Activated naive CD8-positive, alpha-beta T cell treated with anti-CD3 and anti-CD28 coated beads, Interleukin-2, amount 50 U/mL, for 24 hours (primary cell): ENCODE data around the gene KIF26B.

Experiments used
- ATAC-seq: fragments of 150-1000 bp; cut with Tn5 transposase; one replicate; pipeline ENCODE4 v1.10.0; 2021
- DNase-seq: peaks from one replicate; pipeline ENCODE4 v3.0.0; 2021
- H3K27ac Mint-ChIP-seq: one replicate; pipeline ENCODE4 v1.8.0; 2021; ENCODE audit warnings: mild to moderate bottlenecking, mixed read lengths
- H3K27me3 Mint-ChIP-seq: one replicate; pipeline ENCODE4 v1.8.0; 2021; ENCODE audit warnings: mixed read lengths
- H3K36me3 Mint-ChIP-seq: one replicate; pipeline ENCODE4 v1.8.0; 2021; ENCODE audit warnings: low read depth, mixed read lengths
- H3K4me1 Mint-ChIP-seq: one replicate; pipeline ENCODE4 v1.8.0; 2021; ENCODE audit warnings: mixed read lengths
- H3K4me3 Mint-ChIP-seq: one replicate; pipeline ENCODE4 v1.8.0; 2021; ENCODE audit warnings: mild to moderate bottlenecking, moderate library complexity, mixed read lengths
- H3K9me3 Mint-ChIP-seq: one replicate; pipeline ENCODE4 v1.8.0; 2021; ENCODE audit warnings: mixed read lengths

The KIF26B gene

GRCh38 chr1:245591346-245592188, 436.8 kb downstream of the KIF26B start:
- no peaks in the 10 kb centered on the region for H3K36me3 Mint-ChIP-seq
- H3K27me3 Mint-ChIP-seq, result no peaks in the 10 kb centered on the region
- no peaks in the 10 kb centered on the region for H3K4me1 Mint-ChIP-seq
- ATAC-seq (no peak), DNase-seq (no peak)
- no peak overlapping the region for H3K4me3 Mint-ChIP-seq
- H3K27ac Mint-ChIP-seq, result no peak overlapping the region
- no peaks in the 10 kb centered on the region for H3K9me3 Mint-ChIP-seq

GRCh38 chr1:245592189-245592460, 437.3 kb downstream of the KIF26B start:
- Mint-ChIP-seq H3K27ac (no peak overlapping the region), H3K4me1 (no peaks in the 10 kb centered on the region), H3K27me3 (no peaks in the 10 kb centered on the region), H3K4me3 (no peak overlapping the region), H3K9me3 (no peaks in the 10 kb centered on the region), H3K36me3 (no peaks in the 10 kb centered on the region)
- no peak for ATAC-seq
- DNase-seq, result no peak

GRCh38 chr1:245598524-245599305, 443.9 kb downstream of the KIF26B start:
- no peak overlapping the region for H3K27ac Mint-ChIP-seq
- no peak overlapping the region for H3K4me3 Mint-ChIP-seq
- DNase-seq (no peak), ATAC-seq (no peak)
- no peaks in the 10 kb centered on the region for H3K27me3 Mint-ChIP-seq
- H3K36me3 Mint-ChIP-seq, result no peaks in the 10 kb centered on the region
- H3K4me1 Mint-ChIP-seq, result no peaks in the 10 kb centered on the region
- no peaks in the 10 kb centered on the region for H3K9me3 Mint-ChIP-seq

- no peaks in the 10 kb centered on the region for H3K27me3 Mint-ChIP-seq
- DNase-seq, result no peak
- no peaks in the 10 kb centered on the region for H3K4me1 Mint-ChIP-seq
Observed at GRCh38 chr1:245599371-245600174, 444.8 kb downstream of the KIF26B start.

GRCh38 chr1:245600658-245601057, 445.9 kb downstream of the KIF26B start:
- no peaks in the 10 kb centered on the region for H3K9me3 Mint-ChIP-seq
- H3K27ac Mint-ChIP-seq, result no peak overlapping the region
- H3K36me3 Mint-ChIP-seq, result no peaks in the 10 kb centered on the region
- no peaks in the 10 kb centered on the region for H3K27me3 Mint-ChIP-seq
- H3K4me3 Mint-ChIP-seq, result no peak overlapping the region
- DNase-seq, result no peak
- no peak for ATAC-seq
- no peaks in the 10 kb centered on the region for H3K4me1 Mint-ChIP-seq

More at GRCh38 chr1:245599371-245600174, 444.8 kb downstream of the KIF26B start:
- Mint-ChIP-seq H3K36me3 (no peaks in the 10 kb centered on the region), H3K27ac (no peak overlapping the region), H3K4me3 (no peak overlapping the region), H3K9me3 (no peaks in the 10 kb centered on the region)
- ATAC-seq, result no peak

GRCh38 chr1:245603311-245603865, 448.6 kb downstream of the KIF26B start:
- H3K4me1 Mint-ChIP-seq, result no peaks in the 10 kb centered on the region
- H3K27ac Mint-ChIP-seq, result no peak overlapping the region
- no peak overlapping the region for H3K4me3 Mint-ChIP-seq
- no peaks in the 10 kb centered on the region for H3K9me3 Mint-ChIP-seq
- H3K36me3 Mint-ChIP-seq, result no peaks in the 10 kb centered on the region
- ATAC-seq, result no peak
- DNase-seq, result no peak
- H3K27me3 Mint-ChIP-seq, result no peaks in the 10 kb centered on the region

- Mint-ChIP-seq H3K27me3 (no peaks in the 10 kb centered on the region), H3K4me3 (no peak overlapping the region), H3K4me1 (no peaks in the 10 kb centered on the region), H3K27ac (no peak overlapping the region), H3K36me3 (no peaks in the 10 kb centered on the region), H3K9me3 (no peaks in the 10 kb centered on the region)
- ATAC-seq, result no peak
- no peak for DNase-seq
Observed at GRCh38 chr1:245604979-245605378, 450.2 kb downstream of the KIF26B start.

GRCh38 chr1:245605480-245606156, 450.8 kb downstream of the KIF26B start:
- no peak overlapping the region for H3K4me3 Mint-ChIP-seq
- H3K9me3 Mint-ChIP-seq, result no peaks in the 10 kb centered on the region
- H3K27me3 Mint-ChIP-seq, result no peaks in the 10 kb centered on the region
- ATAC-seq (no peak), DNase-seq (no peak)
- H3K36me3 Mint-ChIP-seq, result no peaks in the 10 kb centered on the region
- no peak overlapping the region for H3K27ac Mint-ChIP-seq
- no peaks in the 10 kb centered on the region for H3K4me1 Mint-ChIP-seq

GRCh38 chr1:245606157-245606725, 451.5 kb downstream of the KIF26B start:
- DNase-seq (no peak), ATAC-seq (no peak)
- Mint-ChIP-seq H3K4me3 (no peak overlapping the region), H3K4me1 (no peaks in the 10 kb centered on the region), H3K9me3 (no peaks in the 10 kb centered on the region), H3K27me3 (no peaks in the 10 kb centered on the region), H3K36me3 (no peaks in the 10 kb centered on the region), H3K27ac (no peak overlapping the region)

- no peaks in the 10 kb centered on the region for H3K27me3 Mint-ChIP-seq
- H3K4me3 Mint-ChIP-seq, result no peak overlapping the region
- no peak overlapping the region for H3K27ac Mint-ChIP-seq
- no peaks in the 10 kb centered on the region for H3K9me3 Mint-ChIP-seq
- H3K36me3 Mint-ChIP-seq, result no peaks in the 10 kb centered on the region
- ATAC-seq (no peak), DNase-seq (no peak)
- H3K4me1 Mint-ChIP-seq, result no peaks in the 10 kb centered on the region
Observed at GRCh38 chr1:245608271-245608670, 453.5 kb downstream of the KIF26B start.

- no peaks in the 10 kb centered on the region for H3K36me3 Mint-ChIP-seq
- no peak for DNase-seq
- H3K27me3 Mint-ChIP-seq, result no peaks in the 10 kb centered on the region
- ATAC-seq, result no peak
- H3K4me3 Mint-ChIP-seq, result no peak overlapping the region
- no peaks in the 10 kb centered on the region for H3K9me3 Mint-ChIP-seq
- no peak overlapping the region for H3K27ac Mint-ChIP-seq
- no peaks in the 10 kb centered on the region for H3K4me1 Mint-ChIP-seq
Observed at GRCh38 chr1:245609354-245610150, 454.8 kb downstream of the KIF26B start.

- Mint-ChIP-seq H3K4me1 (no peaks in the 10 kb centered on the region), H3K4me3 (no peak overlapping the region), H3K27me3 (no peaks in the 10 kb centered on the region), H3K27ac (no peak overlapping the region), H3K36me3 (no peaks in the 10 kb centered on the region), H3K9me3 (no peaks in the 10 kb centered on the region)
- DNase-seq (no peak), ATAC-seq (no peak)
Observed at GRCh38 chr1:245611251-245611650, 456.5 kb downstream of the KIF26B start.

GRCh38 chr1:245614476-245614875, 459.7 kb downstream of the KIF26B start:
- Mint-ChIP-seq H3K9me3 (no peaks in the 10 kb centered on the region), H3K36me3 (no peaks in the 10 kb centered on the region), H3K4me3 (no peak overlapping the region), H3K4me1 (no peaks in the 10 kb centered on the region), H3K27ac (no peak overlapping the region), H3K27me3 (no peaks in the 10 kb centered on the region)
- no peak for DNase-seq
- no peak for ATAC-seq
